ENCODE results near the gene PPP1CA.

Gene PPP1CA

GRCh38 chr11:67401495-67402191, at the start of gene PPP1CA:
TSS of gene PPP1CA (minus strand) at chr11:67401858. CDS start at chr11:67401782, 76 bp downstream.
- peak; percentile 91 for DNase-seq (ENCODE audit: low spot score)

GRCh38 chr11:67450796-67451657, 49.4 kb upstream of the PPP1CA start:
- no peak for DNase-seq (ENCODE audit: low spot score)

DNA sequence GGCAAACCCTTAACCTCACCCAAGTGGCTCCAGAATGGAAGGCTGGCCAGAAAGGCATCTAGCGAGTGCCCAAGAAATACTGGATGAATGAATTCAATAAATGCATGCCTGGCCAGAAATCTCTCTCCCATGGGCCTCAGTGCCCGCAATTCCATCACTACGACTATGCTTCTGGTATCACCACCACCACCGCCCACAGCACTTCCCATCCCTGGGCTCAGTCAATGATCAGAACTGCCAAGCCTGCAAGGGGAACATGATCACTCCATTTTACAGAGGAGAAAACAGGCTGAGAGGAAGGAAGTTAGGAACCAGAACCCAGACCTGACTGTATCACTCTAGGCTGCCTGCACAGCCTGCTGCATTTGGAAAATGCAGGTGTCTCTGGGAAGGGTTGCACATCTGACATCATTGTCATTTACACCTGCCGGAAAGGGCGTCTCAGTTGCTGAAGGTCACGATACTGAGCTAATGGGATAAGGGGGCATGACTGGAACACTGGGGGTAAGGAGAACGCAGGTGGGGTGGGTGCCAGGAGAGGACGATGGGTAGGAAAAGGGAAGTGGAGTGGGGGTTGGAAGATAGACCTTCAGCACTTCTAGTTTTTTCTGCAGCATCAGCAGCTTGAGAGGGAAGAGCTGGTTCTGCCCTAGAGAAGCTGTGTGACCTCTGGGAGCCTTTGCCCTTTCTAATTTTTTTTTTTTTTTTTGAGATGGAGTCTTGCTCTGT, 47.6 kb upstream of the PPP1CA start:
- DNase-seq (ENCODE audit: low spot score): no peak

- DNase-seq (ENCODE audit: low spot score): no peak
These were observed 46.6 kb upstream of the PPP1CA start for GRCh38 chr11:67448220-67448609.

- no peak for DNase-seq (ENCODE audit: low spot score)
These were observed 43.9 kb upstream of the PPP1CA start for GRCh38 chr11:67445515-67445914.

DNA sequence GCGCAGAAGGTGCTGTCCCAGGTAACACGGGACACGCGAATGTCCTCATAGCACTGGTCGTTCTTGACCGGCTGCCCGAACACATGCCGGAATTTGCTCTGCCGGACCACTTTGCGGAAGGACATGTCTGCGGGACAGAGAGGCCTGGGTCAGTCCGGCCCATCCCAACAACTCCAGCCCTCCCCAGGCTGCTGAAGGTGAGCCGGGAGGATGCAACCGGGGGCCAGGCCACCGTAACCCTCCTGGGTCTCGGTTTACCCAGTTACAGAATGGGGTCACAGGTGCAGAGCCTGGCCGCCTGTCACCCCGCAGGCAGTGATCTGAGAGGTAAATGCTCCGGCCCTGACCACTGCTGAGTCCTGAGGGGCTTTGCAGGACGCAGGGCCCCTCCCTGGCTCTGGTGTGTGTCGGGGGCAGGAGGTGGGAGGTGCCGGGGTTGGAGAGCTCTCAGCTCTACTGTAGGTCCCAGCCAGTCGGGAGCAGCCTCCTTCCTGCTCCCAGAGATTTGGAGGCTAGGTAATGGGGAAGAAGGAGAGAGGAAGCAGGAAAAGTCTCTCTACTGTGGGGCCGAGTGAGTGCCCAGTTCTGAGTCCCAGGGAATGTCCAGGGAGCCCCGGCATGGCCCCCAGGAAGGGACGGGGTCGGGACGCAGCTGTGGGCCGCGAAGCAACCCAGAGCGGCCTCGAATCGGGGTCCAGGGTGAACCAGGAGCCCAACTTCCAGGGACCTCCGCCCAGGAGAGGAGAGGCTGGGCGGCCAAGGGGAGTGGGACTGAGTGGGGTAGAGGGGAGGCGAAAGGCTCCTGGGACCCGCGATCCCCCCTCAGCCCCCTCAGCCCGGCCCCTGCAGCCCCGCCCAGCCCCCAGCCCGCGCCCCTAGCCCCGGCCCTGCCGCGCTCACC, 41.1 kb upstream of the PPP1CA start:
- DNase-seq (ENCODE audit: low spot score): no peak

GRCh38 chr11:67441731-67442351, 40.2 kb upstream of the PPP1CA start:
- no peak for DNase-seq (ENCODE audit: low spot score)

DNA sequence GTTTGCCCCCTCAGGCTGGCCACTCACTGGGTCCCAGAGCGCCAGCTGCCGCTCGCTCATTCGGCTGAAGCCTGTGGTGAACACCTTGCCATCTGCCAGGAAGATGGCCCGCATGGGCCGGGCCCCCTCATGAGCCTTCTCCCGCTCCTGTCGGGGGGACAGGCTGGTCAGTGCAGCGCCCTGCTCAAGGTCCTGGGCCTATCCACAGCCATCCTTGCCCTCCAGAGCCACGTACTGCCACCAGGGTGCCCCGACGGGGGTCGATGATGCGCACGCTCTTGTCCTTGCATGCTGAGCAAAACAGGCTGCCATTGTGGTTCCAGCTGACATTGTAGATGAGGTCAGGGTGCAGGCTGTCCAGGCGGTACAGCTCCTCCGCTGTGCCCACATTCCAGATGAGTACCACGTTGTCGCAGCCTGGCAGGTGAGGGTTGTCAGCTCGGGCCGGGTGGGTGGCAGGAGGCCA, 39.5 kb upstream of the PPP1CA start:
- DNase-seq (ENCODE audit: low spot score): no peak

DNA sequence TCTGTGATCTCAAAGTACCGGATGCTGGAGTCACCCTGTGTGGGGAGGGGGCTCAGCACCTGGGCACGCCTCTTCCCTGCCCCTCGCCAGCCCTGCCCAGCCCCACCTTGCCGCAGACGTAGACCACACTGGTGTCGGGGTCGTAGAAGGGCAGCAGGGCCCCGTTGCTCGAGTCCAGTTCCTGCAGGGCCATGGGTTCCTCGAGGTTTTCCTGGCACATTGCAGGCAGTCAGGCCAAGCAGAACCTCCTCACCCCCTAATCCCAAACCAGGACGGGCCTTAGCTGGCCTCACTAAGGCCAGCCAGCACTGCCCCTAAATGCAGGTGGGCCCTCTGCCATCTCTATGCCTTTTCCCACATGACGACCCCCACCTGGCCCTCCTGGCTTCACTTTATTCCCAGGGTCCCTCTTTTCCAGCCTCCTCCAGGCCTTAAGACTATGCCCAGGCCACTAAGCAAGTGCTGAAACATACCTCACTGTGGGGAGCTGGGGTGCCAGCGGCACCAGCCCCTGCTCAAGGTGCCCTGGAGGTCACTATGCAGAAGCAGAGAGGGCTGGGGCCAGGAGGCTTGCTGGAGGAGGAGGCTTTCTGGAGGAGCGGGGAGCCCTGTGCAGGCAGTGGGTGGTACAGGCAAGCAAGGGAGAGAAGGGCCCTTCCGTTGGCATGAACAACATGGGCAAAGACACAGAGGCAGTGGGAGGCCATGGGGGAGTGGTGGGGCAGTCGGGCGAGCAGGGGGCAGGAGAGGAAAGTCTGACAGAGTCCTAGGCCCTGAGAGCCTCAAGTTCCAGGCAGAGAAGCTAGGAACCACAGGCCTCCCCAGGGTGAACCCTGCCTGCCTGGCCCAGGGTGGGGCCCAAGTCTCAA, 38.8 kb upstream of the PPP1CA start:
- no peak for DNase-seq (ENCODE audit: low spot score)

GRCh38 chr11:67439321-67440228, 37.9 kb upstream of the PPP1CA start:
- DNase-seq (ENCODE audit: low spot score): no peak

GRCh38 chr11:67438158-67438902, 36.7 kb upstream of the PPP1CA start:
- DNase-seq (ENCODE audit: low spot score): no peak

- DNase-seq (ENCODE audit: low spot score): no peak
These were observed 36.1 kb upstream of the PPP1CA start for GRCh38 chr11:67437809-67438157.

DNA sequence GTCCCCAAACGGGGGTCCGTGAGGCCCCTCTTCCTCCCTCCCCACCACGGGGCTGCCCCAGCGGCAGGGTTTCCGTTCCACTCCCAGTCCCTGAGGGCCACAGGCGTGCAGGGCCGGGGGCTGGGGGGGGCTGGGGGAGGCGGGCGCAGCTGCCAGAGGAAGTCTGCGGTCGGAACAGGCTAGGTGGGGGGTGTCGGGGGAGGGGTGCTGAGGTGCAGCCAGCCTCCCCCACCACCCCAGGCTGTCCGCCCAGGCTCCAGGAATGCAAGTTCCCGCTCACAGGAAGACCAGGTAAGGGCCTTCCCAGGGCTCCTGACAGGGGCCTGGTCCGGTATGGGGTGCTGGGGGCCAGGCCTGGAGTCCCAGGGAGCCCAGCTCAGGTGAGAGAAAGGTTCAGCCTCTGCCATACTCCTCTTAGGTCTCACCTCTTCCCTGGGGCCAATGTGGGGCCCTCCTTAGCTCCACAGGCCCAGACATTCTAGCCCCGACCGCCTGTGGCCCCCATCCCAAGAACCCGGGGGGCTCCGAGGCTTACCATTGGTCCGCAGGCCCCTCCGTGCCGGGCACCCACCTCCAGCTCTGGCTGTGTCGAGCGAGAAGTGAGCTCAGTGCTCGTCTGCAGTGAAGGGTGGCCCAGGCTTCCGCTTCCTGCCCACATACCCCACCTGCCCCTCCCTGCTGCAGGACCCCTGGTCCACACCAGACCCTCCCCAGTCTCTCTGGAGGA, 35.6 kb upstream of the PPP1CA start, which contains the start of gene PTPRCAP:
PTPRCAP (minus strand) TSS at position 601 of the 727 bp plus-strand sequence; CDS start at position 538, 63 bp downstream.
- DNase-seq (ENCODE audit: low spot score): no peak

DNA sequence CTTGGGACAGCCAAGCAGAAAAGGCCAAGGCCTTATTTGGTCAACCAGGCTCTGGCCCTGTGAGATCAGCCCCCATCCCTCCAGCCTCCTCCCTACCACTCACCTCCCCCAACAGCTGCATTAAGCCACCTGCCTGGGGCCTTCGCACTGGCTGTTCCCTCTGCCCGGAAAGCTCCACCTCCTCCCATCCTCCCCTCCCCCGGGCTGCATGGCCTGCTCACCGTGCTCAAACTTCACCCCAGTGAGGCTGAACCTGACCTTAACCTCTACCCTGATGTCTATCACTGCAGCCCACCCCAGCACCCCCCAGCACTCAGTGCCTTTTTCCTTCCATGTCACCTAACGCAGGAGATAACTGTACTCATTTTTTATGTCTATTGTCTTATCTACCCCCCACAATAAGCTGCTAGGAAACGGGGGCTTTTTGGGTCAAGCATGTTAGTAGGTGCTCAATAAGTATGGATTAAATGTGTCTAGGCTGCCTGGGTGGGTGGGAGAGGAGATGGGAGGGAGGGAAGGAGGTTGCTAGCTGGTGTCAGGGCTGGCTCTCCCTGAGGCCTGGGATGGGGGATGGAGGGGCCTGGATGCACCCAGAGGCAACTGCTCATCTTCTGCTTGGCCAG, 34.9 kb upstream of the PPP1CA start:
- no peak for DNase-seq (ENCODE audit: low spot score)

DNA sequence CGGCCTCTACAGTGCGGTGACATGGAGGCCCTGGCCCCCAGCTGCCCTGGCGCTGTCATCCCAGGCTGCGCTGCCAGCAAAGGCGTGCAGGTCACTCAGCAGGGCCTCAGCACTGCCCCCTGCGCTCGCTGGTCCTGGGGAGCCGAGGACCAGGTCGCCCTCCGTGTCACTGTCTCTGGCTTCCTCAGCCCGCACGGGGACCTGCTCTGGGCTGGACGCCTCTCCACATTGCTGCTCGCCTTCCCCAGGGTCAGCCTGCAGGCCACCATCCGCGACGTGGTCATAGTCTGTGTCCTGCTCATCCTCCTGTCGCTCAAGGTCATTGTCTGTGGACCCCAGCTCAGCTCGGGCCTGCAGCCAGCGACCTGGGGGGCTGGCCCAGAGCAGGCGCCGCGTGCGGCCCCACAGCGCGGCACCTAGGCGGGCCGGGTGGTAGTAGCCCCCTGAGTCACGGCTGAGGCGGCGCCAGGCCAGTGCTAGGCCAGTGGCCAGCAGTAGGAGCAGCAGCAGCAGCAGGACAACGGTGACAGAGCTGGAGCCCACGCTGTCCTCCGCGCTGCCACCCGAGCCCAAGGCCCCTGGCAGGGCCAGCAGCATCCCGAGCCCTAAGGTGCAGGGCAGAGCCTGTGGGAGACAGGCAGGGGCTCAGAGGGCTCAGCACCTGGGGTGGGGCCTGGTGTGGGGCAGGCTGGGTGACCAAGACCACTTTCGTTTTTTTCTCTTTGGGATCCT, 34.2 kb upstream of the PPP1CA start:
- no peak for DNase-seq (ENCODE audit: low spot score)

DNA sequence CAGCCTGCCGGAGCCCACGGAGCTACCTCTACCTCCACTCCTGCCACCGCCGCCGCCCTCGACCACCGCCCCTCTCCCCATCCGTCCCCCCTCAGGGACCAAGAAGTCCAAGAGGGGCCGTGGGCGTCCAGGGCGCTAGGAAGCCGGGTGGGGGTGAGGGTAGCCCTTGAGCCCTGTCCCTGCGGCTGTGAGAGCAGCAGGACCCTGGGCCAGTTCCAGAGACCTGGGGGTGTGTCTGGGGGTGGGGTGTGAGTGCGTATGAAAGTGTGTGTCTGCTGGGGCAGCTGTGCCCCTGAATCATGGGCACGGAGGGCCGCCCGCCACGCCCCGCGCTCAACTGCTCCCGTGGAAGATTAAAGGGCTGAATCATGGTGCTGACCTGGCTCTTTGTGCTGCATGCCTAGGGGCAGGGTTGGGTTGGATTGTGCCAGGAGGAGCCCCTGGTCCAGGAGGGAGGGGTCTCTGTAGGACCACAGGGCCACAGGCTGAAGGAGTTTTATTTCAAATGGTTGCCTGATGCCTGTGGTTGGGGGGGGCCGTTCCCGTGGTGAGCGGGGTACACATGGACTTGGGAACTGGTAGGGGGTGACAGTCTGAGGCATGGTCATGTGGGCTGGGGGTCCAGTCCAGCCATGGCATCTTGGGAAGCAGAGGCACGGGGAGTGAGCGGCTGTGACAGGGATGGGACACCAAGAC, 33.5 kb upstream of the PPP1CA start:
- DNase-seq (ENCODE audit: low spot score): no peak

All from LoVo (cell line).